K562 (cell line): ENCODE data around the gene FERMT3. TPM values are rescaled to one million over a fixed set of nuclear protein-coding genes. Genes with fewer than 3 reads are reported as not detected.

Experiments
- CXXC5 ChIP-seq: fragments of 250-450 bp; sonication (Bioruptor Pico); IDR thresholded peaks from 2 replicates; pipeline ENCODE4 v1.8.0; 2022; ENCODE audit warnings: inconsistent platforms, mild to moderate bottlenecking, moderate library complexity
- FIP1L1 ChIP-seq: fragments of 200-400 bp; formaldehyde crosslinking; IDR thresholded peaks from 2 replicates; pipeline ENCODE4 v1.6.1; 2018; ENCODE audit warnings: mild to moderate bottlenecking, low read depth, low read length; ENCODE audit not compliant: poor library complexity, severe bottlenecking
- MAFG ChIP-seq: fragments of 450-650 bp; conservative IDR thresholded peaks from 2 replicates; pipeline ENCODE4 v1.6.1; 2016; ENCODE audit warnings: missing genetic modification characterization, missing compliant biosample characterization
- NCOA1 ChIP-seq: fragments of 450-650 bp; IDR thresholded peaks from 2 replicates; pipeline ENCODE4 v1.6.1; 2016; ENCODE audit warnings: low read depth
- NR1H2 ChIP-seq: sonication (generic); formaldehyde crosslinking; IDR thresholded peaks from 2 replicates; pipeline ENCODE4 v1.4.0; 2020; ENCODE audit warnings: mild to moderate bottlenecking, missing genetic modification reagents
- NRF1 ChIP-seq, 2 experiments: fragments of 450-650 bp; IDR thresholded peaks in 1 of 2; conservative IDR thresholded peaks in 1 of 2; 2 replicates each; pipeline ENCODE4 v1.6.1; 2014; ENCODE audit warnings: mild to moderate bottlenecking in 2 of 2
- PHF21A ChIP-seq: fragments of 450-650 bp; IDR thresholded peaks from 2 replicates; pipeline ENCODE4 v1.6.1; 2017; ENCODE audit warnings: low read depth, borderline replicate concordance
- RBFOX2 ChIP-seq: fragments of 200-400 bp; formaldehyde crosslinking; IDR thresholded peaks from 2 replicates; pipeline ENCODE4 v1.6.1; 2017; ENCODE audit warnings: low read depth, mild to moderate bottlenecking, low read length, moderate library complexity
- RNF2 ChIP-seq: sonication (generic); IDR thresholded peaks from 2 replicates; pipeline ENCODE4 v1.6.1; 2016
- SMARCA4 ChIP-seq: fragments of 450-650 bp; IDR thresholded peaks from 2 replicates; pipeline ENCODE4 v1.6.1; 2016
- SREBF2 ChIP-seq: sonication (generic); formaldehyde crosslinking; IDR thresholded peaks from 2 replicates; pipeline ENCODE4 v1.4.0; 2020; ENCODE audit warnings: mild to moderate bottlenecking, missing genetic modification reagents
- TAF9B ChIP-seq: fragments of 450-650 bp; IDR thresholded peaks from 2 replicates; pipeline ENCODE4 v1.6.1; 2018; ENCODE audit warnings: mild to moderate bottlenecking; ENCODE audit not compliant: partially characterized antibody
- YY1 ChIP-seq, 3 experiments: IDR thresholded peaks; 2 replicates each; pipeline ENCODE4 v1.6.1; 2011; ENCODE audit warnings: low read length in 2 of 3, mild to moderate bottlenecking in 2 of 3, moderate library complexity in 2 of 3, borderline replicate concordance in 1 of 3, control low read depth in 1 of 3, low read depth in 1 of 3; ENCODE audit not compliant: insufficient read depth in 3 of 3, insufficient replicate concordance in 2 of 3, control insufficient read depth in 1 of 3, insufficient read length in 1 of 3; ENCODE audit errors: extremely low read depth in 1 of 3
- ZKSCAN3 ChIP-seq: fragments of 250-450 bp; sonication (Bioruptor Pico); IDR thresholded peaks from 2 replicates; pipeline ENCODE4 v1.4.0; 2020
- ZNF184 ChIP-seq: sonication (generic); formaldehyde crosslinking; IDR thresholded peaks from 2 replicates; pipeline ENCODE4 v1.5.0; 2020; ENCODE audit warnings: missing genetic modification reagents
- ZNF282 ChIP-seq: sonication (generic); formaldehyde crosslinking; IDR thresholded peaks from 2 replicates; pipeline ENCODE4 v1.8.1; 2023; ENCODE audit warnings: missing genetic modification reagents
- ZNF561 ChIP-seq: fragments of 450-650 bp; formaldehyde crosslinking; conservative IDR thresholded peaks from 2 replicates; pipeline ENCODE4 v1.4.0; 2020; ENCODE audit warnings: mild to moderate bottlenecking, moderate library complexity
- ZNF717 ChIP-seq: fragments of 250-450 bp; sonication (Bioruptor Pico); IDR thresholded peaks from 2 replicates; pipeline ENCODE4 v1.5.0; 2021
- polyA plus RNA-seq, 8 experiments: library from polyadenylated mRNA; depleted of rRNA in 4 of 8; stranded (reverse) in 5 of 8; unstranded in 3 of 8; fragments of >200 nt; fragmentation: Nextera tagmentation in 2 of 8; fragmentation: Illumina TruSeq in 1 of 8; extraction: Ambion mirVana in 2 of 8; extraction: Trizol in 1 of 8; gene quantifications; 2 replicates each; pipeline versions ENCODE4 v1.2.1 to v1.2.3, GENCODE V29; 2011 to 2014; ENCODE audit warnings: inconsistent platforms in 1 of 8, missing spikeins in 1 of 8
- total RNA-seq, 7 experiments: library from RNA; depleted of rRNA in 6 of 7; stranded (reverse); fragments of >200 nt in 6 of 7; fragmentation: Illumina TruSeq in 2 of 7; extraction: Trizol in 2 of 7; gene quantifications; 2 replicates each; pipeline versions ENCODE4 v1.2.1 to v1.2.3, GENCODE V29; 2011 to 2021; ENCODE audit warnings: low replicate concordance in 1 of 7
- TF ChIP-seq, protein P1 (sequence below), 2 experiments: IDR thresholded peaks; 2 replicates each; pipeline ENCODE4 v1.6.1; 2012; ENCODE audit warnings: improper control_type of control experiment in 2 of 2, low read depth in 2 of 2, low read length in 2 of 2, borderline replicate concordance in 1 of 2
- TF ChIP-seq, protein P2 (sequence below): fragments of 450-650 bp; IDR thresholded peaks from 2 replicates; pipeline ENCODE4 v1.6.1; 2016; ENCODE audit warnings: low read depth, mild to moderate bottlenecking, moderate library complexity
- TF ChIP-seq, protein P3 (sequence below): fragments of 450-650 bp; IDR thresholded peaks from 2 replicates; pipeline ENCODE4 v1.6.1; 2017; ENCODE audit warnings: antibody characterized with exemption
- TF ChIP-seq, protein P4 (sequence below): fragments of 250-450 bp; sonication (Bioruptor Pico); IDR thresholded peaks from 2 replicates; pipeline ENCODE4 v1.8.0; 2022; ENCODE audit warnings: inconsistent platforms, mild to moderate bottlenecking, moderate library complexity, borderline replicate concordance

FERMT3 gene
- total and polyA plus RNA-seq, 9 of the 15 experiments (the other 6 are each of a cell fraction or from before 2014, with no cell fraction given), result 3.2 to 275 (median 79.7) TPM

DNA sequence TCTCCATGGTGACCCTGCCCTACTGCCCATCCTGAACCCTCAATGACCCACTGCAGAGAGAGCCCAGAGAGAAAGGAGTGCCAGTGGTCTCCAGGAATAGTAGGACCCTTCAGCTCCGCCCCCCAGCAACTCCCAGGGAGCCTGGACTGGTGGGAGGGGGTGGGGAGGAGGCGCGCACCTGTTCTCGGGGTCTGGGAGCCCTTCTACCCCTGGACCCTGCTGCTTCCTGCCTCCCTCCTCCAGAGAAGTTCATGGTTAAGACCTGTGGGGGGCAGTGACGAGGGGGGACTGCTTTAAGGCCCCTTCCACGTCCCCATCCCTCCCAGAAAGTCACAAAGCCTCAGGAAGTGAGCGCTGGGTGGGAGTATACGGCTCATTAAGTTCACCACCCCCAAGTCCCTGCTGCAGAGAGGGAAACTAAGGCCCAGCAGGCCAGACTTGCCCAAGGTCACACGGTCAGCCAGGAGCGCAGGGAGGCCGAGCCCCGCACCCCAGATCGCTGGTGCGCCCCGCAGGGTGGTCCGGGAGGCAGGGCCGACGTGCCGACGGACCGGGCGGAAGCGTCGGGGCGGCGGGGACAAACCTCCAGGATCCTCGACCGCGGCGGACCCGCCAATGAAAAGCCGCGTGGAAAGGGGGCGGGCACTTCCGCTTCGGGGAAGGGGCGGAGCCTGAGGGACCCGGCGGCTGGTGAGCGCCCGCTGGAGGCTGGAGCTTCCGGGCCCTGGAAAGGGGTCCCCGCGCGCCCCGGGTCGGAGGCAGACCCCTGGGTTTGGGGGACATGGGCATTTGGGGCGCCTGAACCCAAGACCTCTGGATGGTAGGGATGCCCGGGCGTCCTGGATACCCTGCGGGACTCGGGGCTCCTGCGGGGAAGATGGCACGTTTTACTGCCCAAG is 19.3 kb downstream of the FERMT3 start, which contains the start of the genes NUDT22 and TRPT1 (continued):
- TF ChIP-seq, protein P1, sequence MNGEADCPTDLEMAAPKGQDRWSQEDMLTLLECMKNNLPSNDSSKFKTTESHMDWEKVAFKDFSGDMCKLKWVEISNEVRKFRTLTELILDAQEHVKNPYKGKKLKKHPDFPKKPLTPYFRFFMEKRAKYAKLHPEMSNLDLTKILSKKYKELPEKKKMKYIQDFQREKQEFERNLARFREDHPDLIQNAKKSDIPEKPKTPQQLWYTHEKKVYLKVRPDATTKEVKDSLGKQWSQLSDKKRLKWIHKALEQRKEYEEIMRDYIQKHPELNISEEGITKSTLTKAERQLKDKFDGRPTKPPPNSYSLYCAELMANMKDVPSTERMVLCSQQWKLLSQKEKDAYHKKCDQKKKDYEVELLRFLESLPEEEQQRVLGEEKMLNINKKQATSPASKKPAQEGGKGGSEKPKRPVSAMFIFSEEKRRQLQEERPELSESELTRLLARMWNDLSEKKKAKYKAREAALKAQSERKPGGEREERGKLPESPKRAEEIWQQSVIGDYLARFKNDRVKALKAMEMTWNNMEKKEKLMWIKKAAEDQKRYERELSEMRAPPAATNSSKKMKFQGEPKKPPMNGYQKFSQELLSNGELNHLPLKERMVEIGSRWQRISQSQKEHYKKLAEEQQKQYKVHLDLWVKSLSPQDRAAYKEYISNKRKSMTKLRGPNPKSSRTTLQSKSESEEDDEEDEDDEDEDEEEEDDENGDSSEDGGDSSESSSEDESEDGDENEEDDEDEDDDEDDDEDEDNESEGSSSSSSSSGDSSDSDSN (IDR thresholded peaks at IDR 0.05; ENCODE audit: borderline replicate concordance in 1 of 2, low read depth in 2 of 2, low read length in 2 of 2), result peak in 1 of 2 experiments; percentile 38; a peak in 1 of 4 replicates
- peak; percentile 86 for TF ChIP-seq RBFOX2
- peak; percentile 77 for TF ChIP-seq CXXC5
- TF ChIP-seq TAF9B, result no peak
- no peak for TF ChIP-seq ZNF717 (CRISPR knock-in tag)
- TF ChIP-seq RNF2, result no peak
- TF ChIP-seq, protein P2, sequence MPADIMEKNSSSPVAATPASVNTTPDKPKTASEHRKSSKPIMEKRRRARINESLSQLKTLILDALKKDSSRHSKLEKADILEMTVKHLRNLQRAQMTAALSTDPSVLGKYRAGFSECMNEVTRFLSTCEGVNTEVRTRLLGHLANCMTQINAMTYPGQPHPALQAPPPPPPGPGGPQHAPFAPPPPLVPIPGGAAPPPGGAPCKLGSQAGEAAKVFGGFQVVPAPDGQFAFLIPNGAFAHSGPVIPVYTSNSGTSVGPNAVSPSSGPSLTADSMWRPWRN, result no peak
- TF ChIP-seq NCOA1, result no peak
- TF ChIP-seq FIP1L1, result no peak
- peak in 2 of 3 experiments; percentile 30 to 40 for TF ChIP-seq YY1 (IDR thresholded peaks at IDR 0.05; ENCODE audit: borderline replicate concordance in 1 of 3, control insufficient read depth in 1 of 3, extremely low read depth in 1 of 3, insufficient read depth in 3 of 3, insufficient read length in 1 of 3, insufficient replicate concordance in 2 of 3, low read depth in 1 of 3, low read length in 2 of 3)
- no peak for TF ChIP-seq NRF1 (conservative IDR thresholded peaks at IDR 0.05 in 1 of 2, IDR thresholded peaks at IDR 0.05 in 1 of 2)
- no peak for TF ChIP-seq PHF21A
- no peak for TF ChIP-seq SREBF2
- TF ChIP-seq MAFG (tag), result no peak
- TF ChIP-seq, protein P3, sequence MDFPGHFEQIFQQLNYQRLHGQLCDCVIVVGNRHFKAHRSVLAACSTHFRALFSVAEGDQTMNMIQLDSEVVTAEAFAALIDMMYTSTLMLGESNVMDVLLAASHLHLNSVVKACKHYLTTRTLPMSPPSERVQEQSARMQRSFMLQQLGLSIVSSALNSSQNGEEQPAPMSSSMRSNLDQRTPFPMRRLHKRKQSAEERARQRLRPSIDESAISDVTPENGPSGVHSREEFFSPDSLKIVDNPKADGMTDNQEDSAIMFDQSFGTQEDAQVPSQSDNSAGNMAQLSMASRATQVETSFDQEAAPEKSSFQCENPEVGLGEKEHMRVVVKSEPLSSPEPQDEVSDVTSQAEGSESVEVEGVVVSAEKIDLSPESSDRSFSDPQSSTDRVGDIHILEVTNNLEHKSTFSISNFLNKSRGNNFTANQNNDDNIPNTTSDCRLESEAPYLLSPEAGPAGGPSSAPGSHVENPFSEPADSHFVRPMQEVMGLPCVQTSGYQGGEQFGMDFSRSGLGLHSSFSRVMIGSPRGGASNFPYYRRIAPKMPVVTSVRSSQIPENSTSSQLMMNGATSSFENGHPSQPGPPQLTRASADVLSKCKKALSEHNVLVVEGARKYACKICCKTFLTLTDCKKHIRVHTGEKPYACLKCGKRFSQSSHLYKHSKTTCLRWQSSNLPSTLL, result peak; percentile 48; the same call in 1 of the 2 replicates
- TF ChIP-seq ZKSCAN3 (CRISPR knock-in tag), result no peak
- no peak for TF ChIP-seq ZNF184
- 0 out of 2 replicates have a peak, but pooled peaks have one; percentile 66 for TF ChIP-seq NR1H2 (CRISPR knock-in tag)
- no peak for TF ChIP-seq ZNF561 (CRISPR knock-in tag)
- TF ChIP-seq SMARCA4, result no peak
- TF ChIP-seq, protein P4, sequence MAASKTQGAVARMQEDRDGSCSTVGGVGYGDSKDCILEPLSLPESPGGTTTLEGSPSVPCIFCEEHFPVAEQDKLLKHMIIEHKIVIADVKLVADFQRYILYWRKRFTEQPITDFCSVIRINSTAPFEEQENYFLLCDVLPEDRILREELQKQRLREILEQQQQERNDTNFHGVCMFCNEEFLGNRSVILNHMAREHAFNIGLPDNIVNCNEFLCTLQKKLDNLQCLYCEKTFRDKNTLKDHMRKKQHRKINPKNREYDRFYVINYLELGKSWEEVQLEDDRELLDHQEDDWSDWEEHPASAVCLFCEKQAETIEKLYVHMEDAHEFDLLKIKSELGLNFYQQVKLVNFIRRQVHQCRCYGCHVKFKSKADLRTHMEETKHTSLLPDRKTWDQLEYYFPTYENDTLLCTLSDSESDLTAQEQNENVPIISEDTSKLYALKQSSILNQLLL (CRISPR knock-in tag), result no peak
- TF ChIP-seq ZNF282 (CRISPR knock-in tag), result no peak
